Measurements from ENCODE around the gene INPP5E.

INPP5E gene

DNA sequence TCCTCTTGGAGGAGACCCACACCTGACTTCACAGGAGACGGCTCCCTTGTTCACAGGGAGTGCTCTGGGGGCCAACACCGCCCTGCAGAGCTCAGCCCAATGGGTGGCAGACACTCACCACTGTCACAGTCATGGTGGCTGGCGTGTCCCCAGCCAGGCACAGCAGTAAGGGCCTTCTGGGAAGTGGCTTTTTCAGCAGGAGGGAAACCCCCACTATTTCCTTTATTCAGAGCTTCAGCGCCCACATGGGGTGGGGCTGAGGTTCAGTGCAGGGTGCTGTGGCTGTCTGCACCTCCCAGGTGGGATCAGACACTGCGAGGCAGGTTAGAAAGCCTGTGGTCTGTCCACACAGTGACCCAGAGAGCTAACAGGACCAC lies 36.1 kb downstream of the INPP5E start:
- Histone ChIP-seq H3K9ac (ENCODE audit: low read length) (no peak overlapping the region), H3K27me3 (ENCODE audit: control insufficient read depth, insufficient read depth, low read length) (no peaks in the 10 kb centered on the region), H3K9me3 (ENCODE audit: control insufficient read depth, low read length) (no peaks in the 10 kb centered on the region), H3K4me3 (ENCODE audit: low read length) (no peak overlapping the region), H3K36me3 (ENCODE audit: control insufficient read depth, insufficient read depth, low read length) (no peaks in the 10 kb centered on the region), H3K4me1 (ENCODE audit: control insufficient read depth, insufficient read depth, low read length) (peaks cover 15% of the 10 kb centered on the region)

- H3K4me1 ChIP-seq (ENCODE audit: control insufficient read depth, insufficient read depth, low read length): peaks cover 19% of the 10 kb centered on the region
- no peaks in the 10 kb centered on the region for H3K27me3 ChIP-seq (ENCODE audit: control insufficient read depth, insufficient read depth, low read length)
- H3K9me3 ChIP-seq (ENCODE audit: control insufficient read depth, low read length): no peaks in the 10 kb centered on the region
- no peak overlapping the region for H3K4me3 ChIP-seq (ENCODE audit: low read length)
- H3K36me3 ChIP-seq (ENCODE audit: control insufficient read depth, insufficient read depth, low read length): no peaks in the 10 kb centered on the region
- H3K9ac ChIP-seq (ENCODE audit: low read length): no peak overlapping the region
These were observed 37.6 kb downstream of the INPP5E start for GRCh38 chr9:136402067-136402466.

DNA sequence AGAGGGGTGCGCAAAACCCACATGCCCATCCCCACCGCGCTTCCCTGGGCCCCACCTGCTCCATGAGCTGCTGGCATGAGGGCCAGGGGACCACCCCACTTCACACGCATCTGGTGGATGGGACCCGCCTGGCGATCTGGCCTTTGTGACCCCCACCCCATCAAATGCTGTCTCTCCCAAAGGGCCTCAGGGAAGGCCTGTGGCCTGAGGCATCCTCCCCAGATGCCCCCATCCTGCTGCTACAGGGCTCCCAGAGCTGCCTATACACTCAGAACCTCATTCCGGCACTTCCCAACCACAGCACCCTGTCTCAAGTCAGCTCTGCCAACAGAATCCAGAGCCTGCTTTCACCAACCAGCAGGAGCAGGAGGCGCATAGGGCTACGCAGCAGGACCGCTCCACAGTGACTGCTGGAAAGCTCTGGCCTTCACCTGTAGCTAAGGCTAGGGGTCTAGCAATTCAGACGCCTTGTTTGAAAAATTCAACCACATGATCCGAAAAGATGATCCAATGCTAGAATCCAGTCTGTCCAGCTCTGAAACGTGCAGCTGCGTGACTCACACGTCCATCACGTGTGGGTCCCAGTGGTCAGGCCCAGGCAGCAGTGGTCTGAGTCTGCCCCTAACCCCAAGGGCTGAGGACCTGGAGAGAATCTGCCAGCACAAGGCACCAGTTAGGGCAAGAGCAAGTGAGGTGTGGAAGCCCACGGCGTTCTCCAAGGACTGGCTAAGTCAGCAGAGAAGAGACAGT lies 38.3 kb downstream of the INPP5E start:
- Histone ChIP-seq H3K9ac (ENCODE audit: low read length) (no peak overlapping the region), H3K4me1 (ENCODE audit: control insufficient read depth, insufficient read depth, low read length) (peaks cover 19% of the 10 kb centered on the region), H3K36me3 (ENCODE audit: control insufficient read depth, insufficient read depth, low read length) (no peaks in the 10 kb centered on the region), H3K4me3 (ENCODE audit: low read length) (no peak overlapping the region), H3K9me3 (ENCODE audit: control insufficient read depth, low read length) (no peaks in the 10 kb centered on the region), H3K27me3 (ENCODE audit: control insufficient read depth, insufficient read depth, low read length) (no peaks in the 10 kb centered on the region)

- H3K27me3 ChIP-seq (ENCODE audit: control insufficient read depth, insufficient read depth, low read length): no peaks in the 10 kb centered on the region
- H3K36me3 ChIP-seq (ENCODE audit: control insufficient read depth, insufficient read depth, low read length): peaks cover 1% of the 10 kb centered on the region
- H3K4me1 ChIP-seq (ENCODE audit: control insufficient read depth, insufficient read depth, low read length): peaks cover 19% of the 10 kb centered on the region
- H3K9me3 ChIP-seq (ENCODE audit: control insufficient read depth, low read length): no peaks in the 10 kb centered on the region
- peak within 1 kb of the TSS; percentile 46 for H3K4me3 ChIP-seq (ENCODE audit: low read length)
- H3K9ac ChIP-seq (ENCODE audit: low read length): peak within 1 kb of the TSS; percentile 58
These were observed 39.4 kb downstream of the INPP5E start, which contains the start of gene SNAPC4 for GRCh38 chr9:136400038-136400834. Gene SNAPC4 (minus strand): TSS chr9:136400170. CDS start chr9:136398428, 1,742 bp downstream.

DNA sequence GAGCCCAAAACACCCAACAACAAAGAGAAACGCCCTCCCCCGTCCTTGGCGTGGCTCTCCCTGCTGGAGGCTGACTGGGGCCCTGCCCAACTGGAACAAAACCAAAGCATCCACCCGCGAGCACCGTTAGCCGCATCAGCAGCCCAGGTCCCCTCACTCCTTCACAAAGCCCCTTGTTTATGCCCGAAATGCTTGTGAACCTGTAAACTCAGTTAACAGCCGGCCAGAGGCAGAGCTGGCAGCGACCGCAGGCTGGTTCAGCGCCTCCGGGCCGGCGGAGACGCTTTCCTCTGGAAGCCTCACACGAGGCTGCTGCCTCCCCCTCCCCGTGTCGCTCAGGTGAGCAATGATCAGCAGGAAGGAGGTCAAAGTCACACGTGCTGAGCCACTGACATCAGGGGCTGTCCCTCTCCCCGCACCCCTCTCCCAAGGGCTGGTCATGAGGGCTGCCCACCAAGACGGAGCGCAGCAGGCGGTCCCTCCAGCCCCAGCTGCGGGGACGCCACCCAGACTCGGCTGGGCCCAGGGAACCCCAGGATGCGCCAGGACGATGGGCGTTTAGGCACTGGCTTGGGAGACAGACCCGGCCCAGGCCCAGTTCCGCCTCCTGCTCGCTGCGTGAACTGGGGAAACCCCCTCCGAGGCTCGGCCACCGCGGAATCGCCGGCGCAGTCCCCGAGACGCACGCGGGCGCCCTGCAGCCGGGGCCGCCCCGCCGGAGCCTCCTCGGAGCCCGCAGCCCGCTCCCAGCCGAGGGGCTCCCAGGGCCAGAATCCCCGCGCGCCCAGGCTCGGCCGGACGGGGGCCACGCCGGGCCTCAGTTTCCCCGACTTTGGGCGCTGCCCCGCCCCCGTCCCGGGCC lies 40.2 kb downstream of the INPP5E start:
- peaks cover 6% of the 10 kb centered on the region for H3K36me3 ChIP-seq (ENCODE audit: control insufficient read depth, insufficient read depth, low read length)

DNA sequence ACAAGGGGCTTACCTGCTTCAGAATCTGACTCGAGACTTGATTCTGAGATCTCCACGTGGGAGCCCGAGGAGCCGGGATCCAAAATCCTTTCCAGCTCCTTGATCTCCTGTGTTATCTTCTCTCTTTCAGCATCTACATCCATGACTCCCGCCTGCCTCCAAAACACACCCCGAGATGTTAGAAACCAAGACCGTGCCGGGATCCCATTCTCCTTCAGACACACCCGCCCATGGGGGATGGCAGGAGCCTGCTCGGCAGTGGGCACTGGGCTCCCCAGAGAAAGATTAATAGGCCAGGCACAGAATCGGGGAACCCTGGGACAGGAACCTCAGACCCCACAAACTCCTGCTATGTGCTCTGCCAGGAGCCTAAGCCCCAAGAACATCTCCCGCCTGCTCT lies 41.4 kb downstream of the INPP5E start:
- H3K4me3 ChIP-seq (ENCODE audit: low read length): no peak overlapping the region
- no peaks in the 10 kb centered on the region for H3K9me3 ChIP-seq (ENCODE audit: control insufficient read depth, low read length)
- H3K36me3 ChIP-seq (ENCODE audit: control insufficient read depth, insufficient read depth, low read length): peaks cover 6% of the 10 kb centered on the region
- no peaks in the 10 kb centered on the region for H3K27me3 ChIP-seq (ENCODE audit: control insufficient read depth, insufficient read depth, low read length)
- peaks cover 19% of the 10 kb centered on the region for H3K4me1 ChIP-seq (ENCODE audit: control insufficient read depth, insufficient read depth, low read length)
- peak overlapping the region; percentile 29 for H3K9ac ChIP-seq (ENCODE audit: low read length)

More for the DNA sequence above, 40.2 kb downstream of the INPP5E start:
- peak overlapping the region; percentile 46 for H3K4me3 ChIP-seq (ENCODE audit: low read length)
- H3K27me3 ChIP-seq (ENCODE audit: control insufficient read depth, insufficient read depth, low read length): no peaks in the 10 kb centered on the region
- no peaks in the 10 kb centered on the region for H3K9me3 ChIP-seq (ENCODE audit: control insufficient read depth, low read length)
- H3K9ac ChIP-seq (ENCODE audit: low read length): peak overlapping the region; percentile 58
- peaks cover 19% of the 10 kb centered on the region for H3K4me1 ChIP-seq (ENCODE audit: control insufficient read depth, insufficient read depth, low read length)

- Histone ChIP-seq H3K9ac (ENCODE audit: low read length) (no peak overlapping the region), H3K27me3 (ENCODE audit: control insufficient read depth, insufficient read depth, low read length) (no peaks in the 10 kb centered on the region), H3K36me3 (ENCODE audit: control insufficient read depth, insufficient read depth, low read length) (peaks cover 6% of the 10 kb centered on the region), H3K9me3 (ENCODE audit: control insufficient read depth, low read length) (no peaks in the 10 kb centered on the region), H3K4me1 (ENCODE audit: control insufficient read depth, insufficient read depth, low read length) (peaks cover 19% of the 10 kb centered on the region), H3K4me3 (ENCODE audit: low read length) (no peak overlapping the region)
These were observed 42.0 kb downstream of the INPP5E start for GRCh38 chr9:136397643-136398042.

DNA sequence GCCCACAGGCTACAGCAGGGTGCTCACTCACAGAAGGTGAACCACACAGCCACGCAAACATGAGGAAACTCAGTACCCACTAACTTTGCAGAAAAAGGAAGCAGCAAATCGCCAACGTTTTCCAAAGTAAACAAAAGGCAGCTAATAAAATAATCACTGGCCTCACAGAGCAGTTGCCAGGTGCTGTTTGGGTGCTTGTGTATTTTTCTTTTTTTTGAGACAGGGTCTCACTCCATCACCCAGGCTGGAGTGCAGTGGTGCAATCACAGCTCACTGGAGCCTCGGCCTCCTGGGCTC lies 43.5 kb downstream of the INPP5E start:
- Histone ChIP-seq H3K27me3 (ENCODE audit: control insufficient read depth, insufficient read depth, low read length) (no peaks in the 10 kb centered on the region), H3K9me3 (ENCODE audit: control insufficient read depth, low read length) (no peaks in the 10 kb centered on the region), H3K36me3 (ENCODE audit: control insufficient read depth, insufficient read depth, low read length) (peaks cover 6% of the 10 kb centered on the region), H3K4me3 (ENCODE audit: low read length) (no peak overlapping the region), H3K9ac (ENCODE audit: low read length) (no peak overlapping the region), H3K4me1 (ENCODE audit: control insufficient read depth, insufficient read depth, low read length) (peaks cover 19% of the 10 kb centered on the region)

DNA sequence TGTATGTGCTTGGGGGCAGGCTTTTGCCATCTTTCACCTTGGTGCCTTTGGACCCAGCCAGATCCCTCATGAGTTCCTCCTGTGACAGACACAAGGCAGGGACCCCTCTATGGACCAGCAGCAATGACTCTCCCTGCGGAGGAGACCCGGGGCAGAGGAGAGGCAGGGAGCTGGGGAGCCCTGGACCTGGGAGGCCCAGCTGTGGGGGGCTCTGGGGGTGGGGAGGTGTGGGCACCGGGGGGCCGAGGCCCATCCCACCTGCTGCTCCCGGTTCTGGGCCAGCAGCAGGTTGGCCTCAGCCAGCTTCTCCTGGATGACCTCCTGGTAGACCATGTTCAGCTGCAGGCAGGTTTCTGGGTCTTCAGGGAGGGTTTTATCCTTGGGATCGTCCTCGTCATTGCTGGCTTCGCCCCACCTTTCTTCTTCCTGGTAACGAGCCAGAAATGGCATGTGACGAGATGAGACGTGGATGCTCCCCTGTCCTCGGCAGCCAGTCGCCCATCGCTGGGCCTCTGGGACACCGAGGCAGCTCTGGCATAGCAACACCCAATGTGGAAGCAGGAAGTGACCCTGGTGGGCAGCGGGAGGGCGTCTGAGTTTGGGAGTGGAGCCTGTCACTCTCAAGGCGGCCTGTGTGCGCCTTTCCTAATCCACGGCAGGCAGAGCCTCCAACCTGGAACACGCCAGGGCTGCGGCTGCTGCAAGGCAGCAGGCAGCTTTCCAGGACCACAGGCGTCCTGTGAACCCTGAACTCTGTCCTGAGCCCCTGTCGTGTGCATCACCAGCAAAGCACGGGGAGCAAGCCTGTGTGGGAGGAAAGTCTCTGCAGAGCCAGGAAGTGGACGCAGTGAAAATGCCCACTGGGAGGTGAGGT lies 44.1 kb downstream of the INPP5E start:
- no peak overlapping the region for H3K4me3 ChIP-seq (ENCODE audit: low read length)
- H3K27me3 ChIP-seq (ENCODE audit: control insufficient read depth, insufficient read depth, low read length): no peaks in the 10 kb centered on the region
- peaks cover 17% of the 10 kb centered on the region for H3K4me1 ChIP-seq (ENCODE audit: control insufficient read depth, insufficient read depth, low read length)
- no peaks in the 10 kb centered on the region for H3K9me3 ChIP-seq (ENCODE audit: control insufficient read depth, low read length)
- H3K36me3 ChIP-seq (ENCODE audit: control insufficient read depth, insufficient read depth, low read length): peaks cover 6% of the 10 kb centered on the region
- H3K9ac ChIP-seq (ENCODE audit: low read length): no peak overlapping the region

GRCh38 chr9:136395020-136395340 lies 44.7 kb downstream of the INPP5E start:
- H3K27me3 ChIP-seq (ENCODE audit: control insufficient read depth, insufficient read depth, low read length): no peaks in the 10 kb centered on the region
- H3K9ac ChIP-seq (ENCODE audit: low read length): no peak overlapping the region
- H3K36me3 ChIP-seq (ENCODE audit: control insufficient read depth, insufficient read depth, low read length): peaks cover 6% of the 10 kb centered on the region
- H3K9me3 ChIP-seq (ENCODE audit: control insufficient read depth, low read length): no peaks in the 10 kb centered on the region
- peaks cover 12% of the 10 kb centered on the region for H3K4me1 ChIP-seq (ENCODE audit: control insufficient read depth, insufficient read depth, low read length)
- H3K4me3 ChIP-seq (ENCODE audit: low read length): no peak overlapping the region

- peaks cover 12% of the 10 kb centered on the region for H3K4me1 ChIP-seq (ENCODE audit: control insufficient read depth, insufficient read depth, low read length)
- no peaks in the 10 kb centered on the region for H3K27me3 ChIP-seq (ENCODE audit: control insufficient read depth, insufficient read depth, low read length)
- H3K9ac ChIP-seq (ENCODE audit: low read length): no peak overlapping the region
- no peaks in the 10 kb centered on the region for H3K9me3 ChIP-seq (ENCODE audit: control insufficient read depth, low read length)
- H3K36me3 ChIP-seq (ENCODE audit: control insufficient read depth, insufficient read depth, low read length): peaks cover 6% of the 10 kb centered on the region
- no peak overlapping the region for H3K4me3 ChIP-seq (ENCODE audit: low read length)
These were observed 45.2 kb downstream of the INPP5E start for GRCh38 chr9:136394312-136395019.
